ENCODE measurements around the gene DCP2.

The DCP2 gene

DNA sequence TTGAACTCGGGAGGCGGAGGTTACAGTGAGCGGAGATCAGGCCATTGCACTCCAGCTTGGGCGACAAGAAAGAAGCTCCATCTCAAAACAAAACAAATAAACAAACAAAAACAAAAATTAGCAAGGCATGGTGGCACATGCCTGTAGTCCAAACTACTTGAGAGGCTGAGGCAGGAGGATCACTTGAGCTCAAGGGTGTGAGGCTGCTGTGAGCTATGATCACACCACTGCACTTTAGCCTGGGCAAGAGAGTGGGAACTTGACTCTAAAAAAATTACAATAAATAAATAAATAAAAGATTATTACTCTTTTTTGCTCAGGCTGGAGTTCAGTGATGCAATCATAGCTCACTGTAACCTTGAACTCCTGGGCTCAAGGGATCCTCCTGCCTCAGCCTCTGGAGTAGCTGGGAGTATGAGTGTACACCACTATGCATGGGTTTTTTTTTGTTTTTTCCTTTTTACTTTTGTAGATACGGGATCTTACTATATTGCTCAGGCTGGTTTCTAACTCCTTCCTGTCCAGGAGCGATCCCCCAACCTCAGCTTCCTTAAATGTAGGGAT is 9.0 kb upstream of the DCP2 start:
- DNase-seq = no peak

DNA sequence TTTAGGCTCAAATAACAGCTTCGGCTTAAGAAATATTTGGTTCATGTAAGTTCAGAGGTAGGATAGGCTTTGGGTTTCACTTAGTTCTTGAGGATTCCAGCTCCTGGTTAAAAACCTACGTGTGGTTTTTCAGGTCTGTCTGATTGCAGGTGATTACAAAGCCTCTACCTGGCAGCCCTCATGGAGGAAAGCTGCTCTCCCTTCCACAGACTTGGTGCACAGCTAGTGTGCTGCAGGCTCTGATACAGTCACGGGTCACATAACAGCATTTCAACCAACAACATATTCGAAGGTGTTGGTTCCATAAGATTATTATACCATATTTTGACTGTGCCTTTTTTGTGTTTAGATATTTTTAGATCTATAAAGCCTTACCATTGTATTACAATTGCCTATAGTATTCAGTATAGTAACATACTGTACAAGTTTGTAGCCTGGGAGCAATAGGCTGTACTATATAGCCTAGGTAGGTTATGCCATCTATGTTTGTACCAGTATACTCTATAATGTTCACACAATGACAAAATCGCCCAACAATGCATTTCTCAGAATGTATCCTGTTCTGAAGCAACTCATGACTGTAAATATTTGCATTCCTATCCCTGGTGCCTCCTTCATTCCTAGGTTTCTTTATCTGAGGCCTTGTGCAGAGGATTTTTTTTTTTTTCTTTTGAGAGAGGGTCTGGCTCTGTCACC is 8.0 kb upstream of the DCP2 start:
- DNase-seq = no peak

DNA sequence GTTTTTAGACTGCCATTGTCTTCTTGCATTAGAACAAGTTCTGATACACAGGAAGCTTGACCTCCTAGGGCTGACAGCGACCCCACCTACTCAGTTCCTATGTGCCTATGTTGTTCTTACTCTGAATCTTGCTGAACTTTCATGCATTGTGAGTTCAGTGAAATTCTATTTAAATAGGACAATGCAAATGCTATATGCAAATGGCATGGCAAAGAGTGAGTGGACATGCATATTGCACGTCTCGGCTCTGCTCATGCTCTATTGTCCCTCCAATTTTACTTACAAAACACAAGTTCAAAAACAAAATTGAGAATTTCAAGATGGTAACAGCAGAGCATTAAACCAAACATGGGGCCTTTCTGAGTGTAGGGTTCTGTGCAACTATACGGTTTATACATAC is 5.3 kb upstream of the DCP2 start:
- no peak for DNase-seq

DNA sequence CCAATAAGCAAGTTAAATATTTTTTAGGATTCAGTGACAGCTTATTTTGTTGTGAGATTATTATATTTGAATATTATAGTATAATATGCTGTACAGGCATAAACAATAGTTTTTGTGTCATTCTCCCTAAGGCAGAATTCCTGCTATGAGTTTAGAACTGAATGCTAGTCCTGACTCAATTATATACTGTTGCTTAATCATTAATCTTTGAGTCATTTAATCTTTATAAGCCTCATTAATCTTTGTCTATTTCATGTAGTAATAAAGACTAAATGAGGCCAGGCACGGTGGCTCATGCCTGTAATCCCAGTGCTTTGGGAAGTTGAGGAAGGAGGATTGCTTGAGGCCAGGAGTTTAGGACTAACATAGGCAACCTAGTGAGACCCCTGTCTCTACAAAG is 3.6 kb upstream of the DCP2 start:
- no peak for DNase-seq

DNA sequence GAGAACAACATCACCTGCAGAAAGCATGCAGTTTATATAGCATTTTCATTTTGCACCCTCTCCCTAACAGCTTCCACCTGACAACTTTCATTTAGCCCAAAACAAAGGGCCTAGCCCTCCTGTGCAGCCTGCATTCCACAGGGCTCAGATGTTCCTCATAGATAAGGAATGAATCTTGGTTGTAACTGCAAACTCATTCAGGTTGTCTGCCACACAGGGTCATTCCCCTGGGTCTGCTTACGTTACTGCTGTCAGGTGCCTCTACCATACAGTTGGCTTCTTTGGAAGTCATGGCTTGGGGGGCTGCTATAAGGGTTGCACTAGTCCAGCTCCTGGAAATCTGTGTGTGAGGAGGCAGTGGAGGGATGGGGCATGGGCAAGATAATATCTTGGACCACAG is 2.7 kb upstream of the DCP2 start:
- no peak for DNase-seq

DNA sequence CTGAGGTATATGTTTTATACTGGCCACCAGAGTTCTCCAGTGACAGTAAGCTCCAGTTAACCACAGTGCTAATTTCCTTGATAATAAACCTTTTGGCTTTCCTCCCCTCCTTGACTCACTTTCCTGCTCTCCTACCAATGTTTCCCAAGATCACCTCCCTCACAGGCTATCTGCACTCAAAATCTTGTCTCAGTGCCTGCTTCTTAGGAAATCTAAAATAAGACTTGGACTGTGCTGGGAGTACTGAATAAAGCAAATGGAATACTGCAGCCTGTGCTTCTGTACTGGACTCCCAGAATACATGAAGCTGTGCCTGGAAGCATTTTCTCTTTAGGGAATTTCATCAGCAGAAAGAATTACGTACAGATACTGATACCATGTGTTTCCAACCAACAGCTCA is 1.7 kb upstream of the DCP2 start:
- no peak for DNase-seq

DNA sequence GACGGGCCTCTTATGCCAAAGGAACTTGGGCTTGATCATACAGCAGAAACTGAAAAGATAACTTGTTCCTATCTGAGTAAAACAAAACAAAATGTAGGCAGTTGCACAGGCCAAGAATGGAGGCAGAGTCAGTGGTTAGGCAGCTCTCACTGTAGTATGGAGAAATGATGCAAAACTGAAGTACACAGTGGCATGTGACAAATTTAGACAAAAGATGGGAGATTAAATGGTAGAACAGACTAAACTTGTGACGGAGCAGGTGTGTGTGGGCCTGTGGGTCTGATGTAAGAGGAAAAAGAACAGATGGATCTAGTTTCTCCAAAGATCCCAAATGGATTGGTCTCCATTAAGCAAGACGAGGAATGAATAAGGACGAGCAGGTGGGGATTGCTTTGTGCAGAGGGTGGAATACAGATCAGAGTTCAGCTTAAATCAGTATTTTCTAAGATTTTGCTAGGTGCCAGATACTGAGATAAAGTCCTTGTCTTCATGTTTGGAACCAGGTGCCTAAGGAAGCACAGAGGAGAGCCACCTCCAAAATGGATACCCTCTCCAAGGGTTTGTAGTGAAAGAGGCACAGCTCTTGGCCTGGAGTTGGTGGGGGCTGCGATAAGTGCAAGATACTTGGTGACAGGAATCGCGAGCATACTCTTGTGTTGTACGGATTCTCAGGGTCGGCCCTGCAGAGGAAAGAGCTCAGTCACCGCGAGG is 722 bp upstream of the DCP2 start:
- DNase-seq = peak; percentile 36

DNA sequence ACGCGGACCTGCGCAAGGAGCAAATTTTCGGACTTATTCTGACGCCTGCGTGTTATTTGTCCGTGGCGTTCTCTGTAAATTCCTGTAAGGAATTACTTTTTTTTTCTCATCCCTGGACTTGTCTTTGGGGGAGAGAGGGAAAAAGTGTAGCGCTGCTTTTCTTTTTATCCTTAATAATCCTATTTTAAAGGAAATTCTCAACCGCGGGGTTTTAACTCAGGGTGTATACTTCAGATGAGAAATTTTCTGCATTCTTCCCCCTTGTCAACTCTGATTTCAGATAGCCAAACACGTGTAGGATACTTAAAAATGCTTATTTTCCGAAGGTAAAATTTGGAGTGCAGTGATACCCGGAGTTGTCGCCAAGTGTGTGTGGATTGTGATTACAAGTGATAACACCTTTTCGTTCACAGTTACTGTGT is 853 bp downstream of the DCP2 start:
- DNase-seq = peak; percentile 14

DNA sequence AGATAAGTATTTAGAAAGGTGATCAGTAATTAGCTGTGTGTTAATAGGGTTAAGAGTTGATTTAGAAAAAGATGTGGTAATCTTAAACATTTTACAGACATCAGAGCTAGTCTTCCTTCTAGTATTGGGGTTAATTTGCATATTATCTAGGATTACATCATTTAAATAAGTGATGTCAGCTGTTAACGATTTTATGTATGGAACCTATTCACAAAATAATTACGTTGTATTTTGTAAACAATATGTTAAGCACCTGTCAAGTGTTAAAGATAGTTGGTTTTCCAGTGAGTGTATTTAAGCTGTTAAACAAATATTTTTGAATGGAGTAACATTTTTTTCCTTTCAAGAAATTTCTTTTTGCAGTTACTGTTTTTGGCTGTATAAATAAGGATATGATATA is 2.2 kb downstream of the DCP2 start:
- no peak for DNase-seq

DNA sequence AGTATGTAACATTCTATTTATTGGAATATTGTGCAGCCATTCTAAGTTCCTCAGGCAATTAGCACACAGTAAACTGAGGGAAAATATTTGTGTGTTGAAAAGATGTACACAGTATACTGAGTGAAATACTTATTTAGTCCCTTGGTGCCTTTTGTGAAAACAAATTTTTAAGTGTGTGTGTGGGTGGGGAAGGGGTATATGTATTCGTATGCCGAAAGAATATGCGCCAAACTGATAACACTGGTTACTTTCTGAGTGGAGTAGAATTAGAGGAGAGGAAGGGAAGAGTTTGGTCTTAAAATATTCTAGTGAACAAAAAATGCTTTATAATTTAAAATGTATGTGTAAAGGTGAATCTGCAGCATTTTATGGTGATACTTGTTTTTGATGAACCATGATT is 3.1 kb downstream of the DCP2 start:
- DNase-seq = no peak

DNA sequence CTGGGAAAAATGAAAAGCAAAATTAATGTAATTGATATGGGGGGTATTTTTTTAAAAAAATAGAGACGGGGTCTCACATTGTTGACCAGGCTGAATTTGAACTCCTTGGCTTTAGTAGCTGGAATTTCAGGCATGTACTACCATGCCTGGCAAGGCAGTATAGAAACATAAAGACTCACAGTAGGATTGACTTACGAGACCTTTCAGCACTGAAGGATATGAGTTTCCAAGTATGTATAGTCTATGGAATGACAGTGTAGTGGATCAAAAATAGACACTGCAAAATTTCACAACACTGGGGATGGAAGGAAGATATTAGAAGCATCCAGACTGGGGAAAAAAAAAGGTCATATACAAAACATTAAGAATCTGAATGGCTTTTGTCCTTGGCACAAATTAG is 6.8 kb downstream of the DCP2 start:
- DNase-seq = no peak

DNA sequence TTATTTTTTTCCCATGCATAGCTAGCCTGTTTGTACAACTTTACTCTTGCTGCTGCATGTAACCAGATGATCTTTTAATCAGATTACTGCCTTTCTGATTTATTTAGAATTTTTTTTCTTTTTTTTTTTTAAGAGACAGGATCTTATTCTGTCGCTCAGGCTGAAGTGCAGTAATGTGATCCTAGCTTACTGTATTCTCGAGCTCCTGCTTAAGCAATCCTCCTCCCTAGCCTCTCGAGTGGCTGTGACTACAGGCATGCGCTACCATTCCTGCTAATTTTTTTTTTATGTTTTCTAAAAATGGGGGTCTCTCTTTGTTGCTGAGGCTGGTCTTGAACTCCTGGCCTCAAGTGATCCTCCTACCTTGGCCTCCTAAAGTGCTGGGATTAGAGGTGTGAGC is 9.6 kb downstream of the DCP2 start:
- DNase-seq = no peak

DNA sequence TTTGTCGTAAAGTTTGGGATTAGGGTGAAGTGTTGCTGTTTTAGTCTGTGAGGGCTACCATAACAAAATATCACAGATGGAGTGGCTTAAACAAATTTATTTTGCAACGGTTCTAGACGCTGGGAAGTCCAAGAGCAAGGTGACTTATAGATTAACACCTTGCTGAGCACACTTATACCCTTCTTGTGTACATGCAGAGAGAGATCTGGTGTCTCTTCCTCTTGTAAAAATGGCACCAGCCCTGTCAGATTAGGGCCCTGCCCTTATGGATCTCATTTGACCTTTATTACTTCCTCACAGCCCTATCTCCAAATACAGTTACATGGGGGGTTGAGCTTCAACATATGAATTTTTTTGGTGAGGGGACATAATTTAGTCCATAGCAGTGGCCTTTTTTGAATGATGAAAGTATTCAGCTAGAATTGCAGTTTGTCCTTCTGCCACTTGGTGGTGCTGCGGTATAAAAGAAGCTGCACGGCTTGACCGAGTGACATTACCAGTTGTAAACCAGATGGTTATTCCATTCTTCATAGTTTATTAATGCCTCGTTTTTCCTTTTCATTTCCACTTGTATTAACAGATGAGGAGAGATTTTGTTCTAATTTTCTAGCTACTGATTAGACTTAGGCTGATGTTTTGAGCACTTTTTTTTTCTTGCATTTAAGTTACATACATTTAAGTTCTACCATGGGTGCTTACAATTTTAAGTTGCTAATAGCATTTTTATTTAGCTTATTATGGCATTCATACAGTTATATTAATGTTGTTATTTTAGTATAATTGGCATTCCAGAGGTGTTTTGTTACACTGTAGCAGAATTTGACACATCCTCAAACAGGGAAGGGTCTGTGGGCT is 19.4 kb downstream of the DCP2 start:
- DNase-seq = peak; percentile 23

DNA sequence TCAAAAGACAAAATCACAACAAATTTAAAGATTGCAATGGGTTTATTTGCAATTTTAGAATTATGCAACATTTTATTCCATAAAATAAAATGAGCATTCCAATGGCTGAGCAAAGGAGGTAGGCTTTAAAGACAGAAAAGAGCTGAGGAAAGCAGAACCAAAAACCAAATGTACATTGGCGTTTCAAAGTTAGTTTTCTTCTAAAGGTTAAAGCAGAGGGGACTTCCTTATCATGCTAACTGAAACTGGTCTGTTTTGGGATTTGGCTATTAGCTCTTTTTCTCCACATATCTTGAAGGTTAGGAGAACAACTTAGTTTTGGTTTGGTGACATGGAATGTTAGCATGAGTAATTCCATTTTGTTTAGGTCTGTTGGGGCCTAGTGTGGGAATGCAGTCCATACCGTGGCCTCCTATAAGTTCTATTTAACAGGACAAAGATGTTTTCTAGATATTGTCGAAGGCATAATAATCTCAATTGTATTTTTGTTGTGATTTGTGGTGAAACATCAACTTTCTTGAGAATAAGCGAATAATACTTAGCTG is 20.3 kb downstream of the DCP2 start:
- no peak for DNase-seq

DNA sequence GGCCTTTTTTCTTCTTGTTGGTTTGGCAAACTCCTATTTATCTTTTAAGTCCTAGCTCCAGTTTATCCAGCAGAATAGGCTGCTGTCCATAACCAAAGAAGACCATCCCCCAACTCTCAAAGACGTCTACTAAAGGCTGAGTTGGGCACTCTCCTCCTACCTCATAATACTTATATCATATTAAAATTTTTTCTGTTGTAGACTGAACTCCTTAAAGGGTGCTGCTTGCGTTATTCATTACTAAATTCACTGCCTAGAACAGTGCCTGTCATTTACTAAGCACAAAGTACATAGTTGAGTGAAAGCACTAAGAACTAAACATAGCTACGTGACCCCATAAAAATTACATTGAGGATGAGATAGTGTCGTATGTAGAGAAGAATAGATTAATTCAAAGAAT is 21.7 kb downstream of the DCP2 start:
- no peak for DNase-seq

DNA sequence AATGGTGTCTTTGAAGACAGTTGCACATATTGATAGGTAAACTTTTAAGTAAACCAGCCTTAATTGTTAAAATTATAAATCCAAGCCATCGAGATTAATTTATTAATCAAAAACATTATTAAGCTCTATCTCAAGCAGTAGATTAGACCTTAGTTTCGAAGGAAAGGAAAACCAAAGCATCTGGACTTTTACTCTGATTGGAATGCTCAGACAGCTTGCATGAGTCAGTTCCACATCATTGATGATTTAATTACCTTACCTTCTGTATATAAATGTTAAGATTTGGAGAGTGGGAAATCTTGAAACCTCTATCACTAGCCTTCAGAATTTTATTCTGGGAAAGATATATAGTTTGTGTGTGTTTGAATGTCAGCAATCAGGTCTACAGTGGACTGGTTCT is 23.9 kb downstream of the DCP2 start:
- no peak for DNase-seq

DNA sequence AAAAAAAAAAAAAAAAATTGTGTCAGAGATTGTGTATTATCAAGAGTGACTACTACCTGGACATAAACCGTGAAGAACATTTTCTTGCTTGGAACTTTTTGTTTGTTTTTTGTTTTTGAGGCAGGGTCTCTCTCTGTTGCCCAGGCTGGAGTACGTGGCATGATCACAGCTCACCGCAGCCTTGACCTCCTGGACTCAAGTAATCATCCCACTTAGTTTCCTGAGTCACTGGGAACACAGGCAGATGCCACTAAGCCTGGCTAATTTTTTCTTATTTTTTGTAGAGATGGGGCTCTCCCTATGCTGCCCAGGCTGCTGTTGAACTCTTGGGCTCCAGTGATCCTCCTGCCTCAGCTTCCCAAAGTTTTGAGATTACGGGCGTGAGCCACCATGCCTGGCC is 25.8 kb downstream of the DCP2 start:
- DNase-seq = no peak

DNA sequence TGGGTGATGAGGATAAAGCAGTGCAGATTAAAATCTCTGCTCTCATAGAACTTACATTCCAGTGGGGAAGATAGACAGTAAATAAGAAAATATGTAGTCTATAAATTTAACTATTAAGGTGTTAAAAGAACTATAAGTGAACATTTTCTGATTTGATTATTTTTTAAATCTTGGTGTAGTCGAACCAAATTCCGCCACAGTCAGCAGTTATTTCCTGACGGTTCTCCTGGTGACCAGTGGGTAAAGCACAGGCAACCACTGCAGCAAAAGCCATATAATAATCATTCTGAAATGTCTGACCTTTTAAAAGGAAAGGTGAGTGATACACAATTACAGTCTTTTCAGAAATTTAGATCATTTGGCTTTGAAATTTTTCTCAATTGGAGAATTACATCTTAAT is 27.2 kb downstream of the DCP2 start:
- no peak for DNase-seq

DNA sequence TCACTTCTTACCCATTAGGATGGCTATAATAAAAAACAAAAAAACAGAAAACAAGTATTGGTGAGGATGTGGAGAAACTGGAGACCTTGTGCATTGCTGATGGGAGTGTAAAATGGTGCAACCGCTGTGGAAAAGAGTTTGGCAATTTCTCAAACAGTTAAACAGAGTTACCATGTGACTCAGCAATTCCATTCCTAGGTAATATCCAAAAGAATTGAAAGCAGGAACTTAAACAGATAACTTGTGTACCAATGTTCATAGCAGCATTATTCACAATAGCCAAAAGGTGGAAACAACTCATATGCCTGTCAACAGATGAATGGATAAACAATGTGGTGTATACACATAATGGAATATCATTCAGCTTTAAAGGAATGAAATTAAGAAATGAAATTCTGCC is 28.9 kb downstream of the DCP2 start:
- no peak for DNase-seq

DNA sequence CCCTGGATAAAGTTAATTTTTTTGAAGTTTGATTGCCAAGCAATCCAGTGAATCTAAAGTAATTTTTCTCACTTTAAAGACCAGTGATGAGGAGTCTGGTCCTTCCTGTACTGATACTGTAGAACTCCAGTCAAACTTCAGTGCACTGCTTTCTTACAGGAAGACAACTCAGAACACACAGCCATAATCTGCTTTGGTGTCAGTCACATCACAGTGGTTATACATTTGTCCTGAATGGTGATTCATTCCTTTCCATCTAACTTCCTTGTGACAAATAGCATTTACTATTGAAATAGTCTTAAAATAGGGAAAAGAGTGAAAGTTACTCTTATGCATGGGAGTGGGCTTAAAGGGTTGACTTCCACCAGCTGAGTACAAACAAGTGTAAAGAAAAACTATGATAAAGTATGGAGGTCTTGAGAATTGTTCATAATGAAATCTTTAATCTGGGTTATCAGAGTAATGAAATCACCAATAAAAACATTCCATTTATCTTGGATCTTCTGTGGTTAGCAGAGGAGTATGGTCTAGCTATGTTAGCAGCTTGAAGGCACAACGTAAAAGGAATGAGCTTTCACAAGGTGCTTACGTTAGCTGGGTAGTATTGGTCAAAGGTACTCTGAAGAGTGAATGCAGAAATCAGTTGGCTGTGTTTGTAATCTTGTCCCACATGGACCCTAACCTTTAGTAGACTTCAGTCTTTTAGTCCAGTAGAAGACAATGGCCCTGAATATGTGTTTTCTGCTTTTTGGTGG is 41.5 kb downstream of the DCP2 start:
- DNase-seq = no peak

DNA sequence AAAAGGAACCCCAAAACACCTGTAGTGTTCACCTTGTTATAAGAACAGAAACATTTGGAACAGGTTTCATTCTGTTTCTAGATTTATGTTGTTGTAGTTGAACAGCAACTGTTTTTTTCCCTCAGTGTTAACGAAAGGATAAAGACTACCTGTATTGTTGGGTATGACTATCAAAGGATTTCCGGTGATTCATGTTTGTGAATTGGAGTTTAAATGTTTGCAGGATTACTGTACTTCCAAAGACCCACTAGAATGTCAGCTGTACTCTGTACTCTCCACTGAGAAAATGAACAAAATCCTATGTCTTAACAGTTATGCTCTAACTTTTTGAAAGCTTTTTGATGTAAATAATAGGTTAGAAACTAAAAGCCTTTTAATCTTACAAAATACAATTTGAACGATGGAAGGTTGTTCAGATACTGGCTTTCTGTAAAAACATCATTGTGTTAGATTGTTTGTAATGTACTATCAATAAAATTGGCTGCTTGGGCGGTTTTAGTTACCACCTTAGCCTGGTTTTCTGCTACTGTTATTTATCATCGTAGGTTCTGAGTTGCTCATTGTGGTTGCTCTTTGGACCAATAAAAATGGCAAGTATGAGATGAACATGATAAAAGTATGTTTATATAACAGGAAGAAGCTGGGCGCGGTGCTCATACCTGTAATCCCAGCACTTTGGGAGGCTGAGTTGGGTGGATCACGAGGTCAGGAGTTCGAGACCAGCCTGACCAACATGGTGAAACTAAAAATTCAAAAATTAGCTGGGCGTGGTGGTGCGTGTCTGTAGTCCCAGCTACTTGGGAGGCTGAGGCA is 44.1 kb downstream of the DCP2 start:
- DNase-seq = no peak

DNA sequence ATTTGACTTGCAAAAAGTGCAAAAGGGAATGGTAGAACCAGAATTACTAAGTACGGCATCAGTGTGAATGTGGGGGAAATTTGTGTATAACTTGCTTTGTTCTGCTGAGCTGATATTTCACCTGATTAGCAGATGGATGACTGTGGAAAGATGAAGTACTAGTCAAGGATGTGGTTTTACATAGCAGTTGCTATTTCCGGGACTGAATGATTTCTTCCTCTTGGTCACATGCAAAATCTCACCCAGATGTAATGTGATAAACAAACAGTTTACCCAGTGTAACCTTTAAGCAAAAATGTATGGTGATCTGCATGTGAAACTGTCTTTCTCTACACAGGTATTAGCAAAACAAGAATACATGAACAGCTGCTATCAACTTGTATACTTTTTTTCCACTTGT is 46.1 kb downstream of the DCP2 start:
- DNase-seq = no peak
